ENCODE data around the gene MAP2.

DNA sequence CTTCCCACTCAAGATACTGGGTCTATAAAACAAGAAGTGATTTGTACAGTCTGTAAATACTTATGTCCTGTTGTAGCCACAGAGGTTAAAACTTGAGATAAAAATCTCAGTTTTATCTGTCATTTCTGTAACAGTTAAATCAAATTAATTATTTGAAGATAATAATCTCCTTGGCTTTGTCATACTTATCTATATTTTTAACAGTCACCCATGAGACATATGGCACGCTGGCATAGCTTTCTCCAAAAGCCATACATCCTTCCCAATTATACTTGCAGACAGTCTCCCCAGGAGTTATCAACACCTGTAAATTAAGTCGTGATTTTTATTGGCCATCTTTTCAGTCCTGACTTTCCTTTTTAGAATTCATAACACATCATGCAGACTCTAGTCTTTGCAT, 278.9 kb downstream of the MAP2 start:
- TF ChIP-seq CTCF (IDR thresholded peaks at IDR 0.05) (no peak), POLR2A (IDR thresholded peaks at IDR 0.05) (no peak)

Measured in heart left ventricle (tissue), 13 donors.